Vagina (tissue), 2 donors: ENCODE measurements around the gene PITRM1. TPM values are rescaled to one million over a fixed set of nuclear protein-coding genes. Genes with fewer than 3 reads are reported as not detected.

Source experiments
- DNase-seq, 2 donors: peaks; one replicate each; pipeline ENCODE4 v3.0.0-alpha.2; 2017; ENCODE audit errors: extremely low spot score in 2 of 2
- H3K27ac ChIP-seq: fragments of 200-600 bp; sonication (generic); one replicate; pipeline ENCODE4 v1.5.1; 2019
- H3K27me3 ChIP-seq: fragments of 200-600 bp; sonication (generic); one replicate; pipeline ENCODE4 v1.5.1; 2019
- H3K36me3 ChIP-seq, 2 donors: fragments of 200-600 bp; sonication (generic); one replicate each; pipeline ENCODE4 v1.5.1; 2017 to 2019
- H3K4me1 ChIP-seq: fragments of 200-600 bp; sonication (generic); one replicate; pipeline ENCODE4 v1.5.1; 2019
- H3K4me3 ChIP-seq, 2 donors: fragments of 200-600 bp; sonication (generic); 1 replicate in 1 of 2; 2 replicates in 1 of 2; pipeline ENCODE4 v1.5.1; 2016 to 2019
- H3K9me3 ChIP-seq: fragments of 200-600 bp; sonication (generic); one replicate; pipeline ENCODE4 v1.5.1; 2019
- CTCF ChIP-seq, 3 experiments: fragments of 450-650 bp in 2 of 3; fragments of 200-600 bp in 1 of 3; sonication (generic) in 1 of 3; IDR thresholded peaks; one replicate each; pipeline ENCODE4 v1.5.1; 2017 to 2019; ENCODE audit warnings: antibody characterized with exemption in 3 of 3, mild to moderate bottlenecking in 2 of 3, moderate library complexity in 2 of 3
- POLR2A ChIP-seq, 2 donors: fragments of 450-650 bp; IDR thresholded peaks; one replicate each; pipeline ENCODE4 v1.6.1; 2017; ENCODE audit warnings: antibody characterized with exemption in 2 of 2, mild to moderate bottlenecking in 2 of 2, moderate library complexity in 2 of 2
- POLR2AphosphoS5 ChIP-seq, 2 donors: sonication (generic); formaldehyde crosslinking; IDR thresholded peaks; one replicate each; pipeline ENCODE4 v1.9.0; 2017; ENCODE audit warnings: antibody characterized with exemption in 2 of 2, mild to moderate bottlenecking in 2 of 2, low read depth in 1 of 2; ENCODE audit not compliant: insufficient read depth in 1 of 2
- intact Hi-C: fragments of 100-400 bp; cut with DNase I; formaldehyde crosslinking; loops from one replicate; pipeline ENCODE4 v1.15.1; 2023
- total RNA-seq: library from RNA; depleted of rRNA; stranded (reverse); fragments of >200 nt; gene quantifications from one replicate; pipeline ENCODE4 v1.2.3, GENCODE V29; 2016

Gene PITRM1
- total RNA-seq, 1 donor from 2014 or later: 58.9 TPM

GRCh38 chr10:3100093-3100792 lies 72.3 kb downstream of the PITRM1 start:
- H3K27me3 ChIP-seq: no peaks in the 10 kb centered on the region
- peaks cover 10% of the 10 kb centered on the region for H3K4me1 ChIP-seq
- no peaks in the 10 kb centered on the region for H3K9me3 ChIP-seq
- DNase-seq: no peak
- H3K36me3 ChIP-seq: peaks cover 0 to 15% of the 10 kb centered on the region in 2 donors
- H3K4me3 ChIP-seq: no peak overlapping the region
- H3K27ac ChIP-seq: no peak overlapping the region
- intact Hi-C loops: no loop called here
- TF ChIP-seq CTCF (IDR thresholded peaks at IDR 0.05) (no peak), POLR2AphosphoS5 (IDR thresholded peaks at IDR 0.05; ENCODE audit: insufficient read depth in 1 of 2, low read depth in 1 of 2) (no peak), POLR2A (IDR thresholded peaks at IDR 0.05) (no peak)

GRCh38 chr10:3099291-3100092 lies 73.1 kb downstream of the PITRM1 start:
- peaks cover 0 to 14% of the 10 kb centered on the region in 2 donors for H3K36me3 ChIP-seq
- H3K27ac ChIP-seq: no peak overlapping the region
- intact Hi-C loops: no loop called here
- H3K4me1 ChIP-seq: peaks cover 17% of the 10 kb centered on the region
- H3K4me3 ChIP-seq: no peak overlapping the region
- TF ChIP-seq POLR2A (IDR thresholded peaks at IDR 0.05) (no peak), CTCF (IDR thresholded peaks at IDR 0.05) (no peak), POLR2AphosphoS5 (IDR thresholded peaks at IDR 0.05; ENCODE audit: insufficient read depth in 1 of 2, low read depth in 1 of 2) (no peak)
- no peaks in the 10 kb centered on the region for H3K27me3 ChIP-seq
- no peak for DNase-seq
- no peaks in the 10 kb centered on the region for H3K9me3 ChIP-seq

- H3K27ac ChIP-seq: no peak overlapping the region
- H3K4me3 ChIP-seq: no peak overlapping the region
- peaks cover 0 to 6% of the 10 kb centered on the region in 2 donors for H3K36me3 ChIP-seq
- H3K9me3 ChIP-seq: no peaks in the 10 kb centered on the region
- DNase-seq: no peak
- intact Hi-C loops: no loop called here
- H3K27me3 ChIP-seq: no peaks in the 10 kb centered on the region
- H3K4me1 ChIP-seq: peaks cover 22% of the 10 kb centered on the region
- TF ChIP-seq POLR2A (IDR thresholded peaks at IDR 0.05): no peak
- TF ChIP-seq CTCF (IDR thresholded peaks at IDR 0.05): no peak
- TF ChIP-seq POLR2AphosphoS5 (IDR thresholded peaks at IDR 0.05; ENCODE audit: insufficient read depth in 1 of 2, low read depth in 1 of 2): no peak
Observed at GRCh38 chr10:3098689-3099088, 73.9 kb downstream of the PITRM1 start.

- no peak for DNase-seq
- H3K27ac ChIP-seq: no peak overlapping the region
- no peak overlapping the region for H3K4me3 ChIP-seq
- TF ChIP-seq POLR2AphosphoS5 (IDR thresholded peaks at IDR 0.05; ENCODE audit: insufficient read depth in 1 of 2, low read depth in 1 of 2) (no peak), POLR2A (IDR thresholded peaks at IDR 0.05) (no peak), CTCF (IDR thresholded peaks at IDR 0.05) (no peak)
- H3K27me3 ChIP-seq: no peaks in the 10 kb centered on the region
- intact Hi-C loops: no loop called here
- H3K36me3 ChIP-seq: peaks cover 0 to 4% of the 10 kb centered on the region in 2 donors
- peaks cover 22% of the 10 kb centered on the region for H3K4me1 ChIP-seq
- H3K9me3 ChIP-seq: no peaks in the 10 kb centered on the region
Observed at GRCh38 chr10:3097160-3097559, 75.4 kb downstream of the PITRM1 start.

- no peak for TF ChIP-seq CTCF (IDR thresholded peaks at IDR 0.05)
- no peak for TF ChIP-seq POLR2A (IDR thresholded peaks at IDR 0.05)
- TF ChIP-seq POLR2AphosphoS5 (IDR thresholded peaks at IDR 0.05; ENCODE audit: insufficient read depth in 1 of 2, low read depth in 1 of 2): no peak
- peak overlapping the region in 1 of 2 donors; percentile 7 for H3K4me3 ChIP-seq
- peak overlapping the region; percentile 79 for H3K27ac ChIP-seq
- DNase-seq: no peak
- no peaks in the 10 kb centered on the region for H3K9me3 ChIP-seq
- peaks cover 29% of the 10 kb centered on the region for H3K4me1 ChIP-seq
- H3K36me3 ChIP-seq: peaks cover 0 to 4% of the 10 kb centered on the region in 2 donors
- intact Hi-C loops: no loop called here
- no peaks in the 10 kb centered on the region for H3K27me3 ChIP-seq
Observed at GRCh38 chr10:3096149-3096548, 76.4 kb downstream of the PITRM1 start.
